ENCODE measurements around the gene GDPD4. TPM values are rescaled to one million over a fixed set of nuclear protein-coding genes. Genes with fewer than 3 reads are reported as not detected.

The GDPD4 gene
- total RNA-seq, 4 donors from 2014 or later, result not detected

DNA sequence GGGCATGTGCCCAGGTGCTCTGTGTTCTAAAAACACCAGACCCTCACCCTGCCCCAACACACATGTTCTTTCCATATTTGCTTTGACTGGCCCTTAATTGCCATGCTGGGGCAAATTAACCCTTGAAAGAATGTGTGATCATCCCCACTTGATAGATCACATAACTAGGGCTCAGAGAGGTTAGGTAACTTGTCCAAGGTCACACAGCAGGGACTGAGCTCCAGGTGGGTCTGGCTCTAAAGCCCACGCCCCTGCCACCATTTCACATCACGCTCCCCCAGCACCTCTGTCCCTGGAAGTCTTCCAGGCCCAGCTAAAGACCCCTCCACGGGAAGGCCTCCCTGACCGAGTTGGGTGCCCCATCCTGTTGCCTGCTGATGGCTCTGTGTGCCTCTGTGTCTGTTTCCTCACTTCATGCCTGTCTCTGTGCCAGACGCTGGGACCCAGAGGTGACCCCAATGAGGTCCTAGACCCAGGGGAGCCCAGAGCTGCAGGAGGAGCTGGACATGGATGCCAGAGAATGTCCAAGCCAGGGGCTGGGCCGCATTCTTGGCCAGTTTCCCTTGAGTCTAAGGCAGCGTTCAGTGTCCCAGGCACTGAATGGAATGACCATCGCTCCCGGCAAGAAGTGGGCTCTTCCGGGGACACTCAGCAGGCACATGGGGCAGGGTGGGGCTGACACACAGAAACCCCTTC is 93.7 kb downstream of the GDPD4 start:
- no peak for DNase-seq
- in situ Hi-C loops (cut with MboI; ENCODE audit: low pct_ligation_motif_present in 1 of 4, low pct_unique_long_range_greater_than_20kb in 1 of 4, low sequenced_read_pairs in 3 of 4), result no loop called here
- intact Hi-C loops (cut with DNase I; ENCODE audit: low total_unique reads), result no loop called here
- no peaks in the 10 kb centered on the region for H3K36me3 ChIP-seq
- no peaks in the 10 kb centered on the region for H3K27me3 ChIP-seq
- no peaks in the 10 kb centered on the region for H3K9me3 ChIP-seq
- H3K4me3 ChIP-seq, result no peak overlapping the region
- no peaks in the 10 kb centered on the region for H3K4me1 ChIP-seq
- H3K27ac ChIP-seq, result no peak overlapping the region
- TF ChIP-seq EP300 (IDR thresholded peaks at IDR 0.05; ENCODE audit: low read depth), result no peak
- no peak for TF ChIP-seq POLR2AphosphoS5 (IDR thresholded peaks at IDR 0.05)
- TF ChIP-seq POLR2A (IDR thresholded peaks at IDR 0.05), result no peak
- no peak for TF ChIP-seq CTCF (IDR thresholded peaks at IDR 0.05)
- 73% methylated on average over 10 of the region's 10 CpGs; no CpG with 5 or more reads in 1 of the 2 donors for WGBS, 2 donors (ENCODE audit: low coverage in 1 of 2)

DNA sequence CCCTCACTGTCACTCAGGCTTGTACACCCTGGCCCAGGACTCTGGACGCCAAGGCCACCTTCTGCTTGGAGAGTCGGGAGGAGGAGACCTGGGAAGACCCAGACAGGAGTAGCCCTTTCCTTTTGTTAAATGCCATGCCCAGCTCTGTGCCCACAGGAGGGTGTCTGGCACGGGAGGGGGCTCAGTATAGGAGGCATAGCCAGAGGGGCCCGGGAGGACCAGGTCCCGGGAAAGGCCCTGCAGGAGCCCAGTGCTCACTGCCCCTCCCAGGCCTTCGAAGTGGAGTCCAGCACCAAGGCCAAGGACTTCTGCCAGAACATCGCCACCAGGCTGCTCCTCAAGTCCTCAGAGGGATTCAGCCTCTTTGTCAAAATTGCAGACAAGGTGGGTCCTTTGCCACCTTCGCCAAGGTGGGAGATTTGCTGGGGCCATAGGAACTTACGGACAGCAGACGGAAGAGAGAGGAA is 94.4 kb downstream of the GDPD4 start:
- Histone ChIP-seq H3K36me3 (no peaks in the 10 kb centered on the region), H3K27me3 (no peaks in the 10 kb centered on the region), H3K9me3 (no peaks in the 10 kb centered on the region), H3K4me1 (no peaks in the 10 kb centered on the region), H3K27ac (no peak overlapping the region), H3K4me3 (no peak overlapping the region)
- no peak for TF ChIP-seq EP300 (IDR thresholded peaks at IDR 0.05; ENCODE audit: low read depth)
- no peak for TF ChIP-seq POLR2A (IDR thresholded peaks at IDR 0.05)
- TF ChIP-seq POLR2AphosphoS5 (IDR thresholded peaks at IDR 0.05), result no peak
- no peak for TF ChIP-seq CTCF (IDR thresholded peaks at IDR 0.05)
- in situ Hi-C loops (cut with MboI; ENCODE audit: low pct_ligation_motif_present in 1 of 4, low pct_unique_long_range_greater_than_20kb in 1 of 4, low sequenced_read_pairs in 3 of 4) (no loop called here), intact Hi-C loops (cut with DNase I; ENCODE audit: low total_unique reads) (no loop called here)
- WGBS, 2 donors (ENCODE audit: low coverage in 1 of 2), result 85% methylated on average over 10 of the region's 10 CpGs; no CpG with 5 or more reads in 1 of the 2 donors
- DNase-seq, result no peak

- TF ChIP-seq POLR2AphosphoS5 (IDR thresholded peaks at IDR 0.05) (no peak), EP300 (IDR thresholded peaks at IDR 0.05; ENCODE audit: low read depth) (no peak), CTCF (IDR thresholded peaks at IDR 0.05) (no peak), POLR2A (IDR thresholded peaks at IDR 0.05) (no peak)
- H3K9me3 ChIP-seq, result no peaks in the 10 kb centered on the region
- 69 to 72% methylated on average over 8 to 13 of the region's 13 CpGs for WGBS, 2 donors (ENCODE audit: low coverage in 1 of 2)
- DNase-seq, result no peak
- H3K27ac ChIP-seq, result no peak overlapping the region
- no peaks in the 10 kb centered on the region for H3K36me3 ChIP-seq
- in situ Hi-C loops (cut with MboI; ENCODE audit: low pct_ligation_motif_present in 1 of 4, low pct_unique_long_range_greater_than_20kb in 1 of 4, low sequenced_read_pairs in 3 of 4) (no loop called here), intact Hi-C loops (cut with DNase I; ENCODE audit: low total_unique reads) (no loop called here)
- H3K4me1 ChIP-seq, result no peaks in the 10 kb centered on the region
- no peaks in the 10 kb centered on the region for H3K27me3 ChIP-seq
- H3K4me3 ChIP-seq, result no peak overlapping the region
Measured at GRCh38 chr11:77206264-77207018, 95.0 kb downstream of the GDPD4 start.

- H3K27me3 ChIP-seq, result no peaks in the 10 kb centered on the region
- no peaks in the 10 kb centered on the region for H3K4me1 ChIP-seq
- no peak overlapping the region for H3K27ac ChIP-seq
- TF ChIP-seq POLR2A (IDR thresholded peaks at IDR 0.05) (no peak), CTCF (IDR thresholded peaks at IDR 0.05) (no peak)
- no peak overlapping the region for H3K4me3 ChIP-seq
- DNase-seq, result no peak
- H3K36me3 ChIP-seq, result no peaks in the 10 kb centered on the region
- 80 to 81% methylated on average over 1 to 23 of the region's 30 CpGs for WGBS, 2 donors (ENCODE audit: low coverage in 1 of 2)
- no peaks in the 10 kb centered on the region for H3K9me3 ChIP-seq
- intact Hi-C loops (cut with DNase I; ENCODE audit: low total_unique reads), result no loop called here
- in situ Hi-C loops (cut with MboI; ENCODE audit: low pct_ligation_motif_present in 1 of 4, low pct_unique_long_range_greater_than_20kb in 1 of 4, low sequenced_read_pairs in 3 of 4), result no loop called here
Measured at GRCh38 chr11:77205467-77206263, 95.8 kb downstream of the GDPD4 start.

Measured in transverse colon (tissue), 4 donors.